GM12878 (cell line): ENCODE data around the gene GABBR1. TPM values are rescaled to one million over a fixed set of nuclear protein-coding genes. Genes with fewer than 3 reads are reported as not detected.

ENCODE experiments used
- ATAC-seq: fragments of 200-7000 bp; cut with Tn5 transposase; 3 replicates; pipeline ENCODE4 v1.9.1; 2020; ENCODE audit warnings: mild to moderate bottlenecking, moderate library complexity
- BruUV-seq: library from RNA; stranded (reverse); fragments of 400-500 nt; replicated peaks from 2 replicates; lab custom pipeline; 2021; lab: Mats Ljungman, UMichigan
- CTCF ChIA-PET: fragments of 300-600 bp; sonication (Branson Sonifier 250); formaldehyde crosslinking; extraction: SDS; loops from one replicate; lab custom pipeline; 2021; ENCODE audit warnings: inconsistent platforms; lab: Yijun Ruan, JAX
- POLR2A ChIA-PET: fragments of 350-600 bp; formaldehyde crosslinking; extraction: SDS; loops from one replicate; lab custom pipeline; 2021; ENCODE audit warnings: inconsistent platforms; lab: Charles Lee
- RAD21 ChIA-PET: fragments of 300-600 bp; sonication (Branson Sonifier 250); formaldehyde crosslinking; loops from one replicate; lab custom pipeline; 2023; ENCODE audit warnings: antibody characterized with exemption; ENCODE audit not compliant: unreplicated experiment; lab: Charles Lee
- SMC1A ChIA-PET: fragments of 300-600 bp; sonication (Branson Sonifier 250); formaldehyde crosslinking; loops from one replicate; lab custom pipeline; 2023; ENCODE audit not compliant: unreplicated experiment, uncharacterized antibody; lab: Charles Lee
- DNase-seq: peaks from one replicate; pipeline ENCODE4 v3.0.0-alpha.2; 2011; ENCODE audit warnings: low read depth, low spot score
- FAIRE-seq: peaks from 3 replicates; lab custom pipeline; 2011; peaks lifted over from hg19 to GRCh38; lab: Jason Lieb, UNC
- H2AFZ ChIP-seq: 2 replicates; pipeline ENCODE4 v1.6.0; 2011; ENCODE audit warnings: low read depth, low read length, control low read depth; ENCODE audit not compliant: control insufficient read depth
- H3K27ac ChIP-seq: 2 replicates; pipeline ENCODE4 v1.5.1; 2011; ENCODE audit warnings: control low read depth; ENCODE audit not compliant: control insufficient read depth, insufficient read depth
- H3K27me3 ChIP-seq, 2 experiments: replicated peaks in 1 of 2; 2 replicates each; pipeline versions ENCODE4 v1.6.0 to v1.6.1; 2011; ENCODE audit warnings: low read length in 1 of 2; ENCODE audit not compliant: control insufficient read depth in 2 of 2, insufficient read depth in 2 of 2
- H3K36me3 ChIP-seq, 2 experiments: 2 replicates each; pipeline ENCODE4 v1.5.1; 2011; ENCODE audit warnings: low read length in 1 of 2; ENCODE audit not compliant: control insufficient read depth in 2 of 2, insufficient read depth in 2 of 2
- H3K4me1 ChIP-seq: 2 replicates; pipeline ENCODE4 v1.6.1; 2011; ENCODE audit warnings: mild to moderate bottlenecking, low read length, moderate library complexity, mixed read lengths; ENCODE audit not compliant: control insufficient read depth, insufficient read depth
- H3K4me2 ChIP-seq: 2 replicates; pipeline ENCODE4 v1.6.0; 2011; ENCODE audit warnings: control low read depth; ENCODE audit not compliant: control insufficient read depth, insufficient read depth
- H3K4me3 ChIP-seq: fragments of 200-600 bp; sonication (generic); 2 replicates; pipeline ENCODE4 v1.5.1; 2016
- H3K79me2 ChIP-seq: 2 replicates; pipeline ENCODE4 v1.6.0; 2011; ENCODE audit warnings: low read length; ENCODE audit not compliant: control insufficient read depth, insufficient read depth
- H3K9ac ChIP-seq: 2 replicates; pipeline ENCODE4 v1.8.0; 2011; ENCODE audit warnings: low read length, control low read depth, mixed read lengths; ENCODE audit not compliant: control insufficient read depth, insufficient read depth
- H3K9me3 ChIP-seq: replicated peaks from 3 replicates; pipeline ENCODE4 v1.5.1; 2011; ENCODE audit warnings: mild to moderate bottlenecking, low read length; ENCODE audit not compliant: control insufficient read depth, insufficient read depth
- H4K20me1 ChIP-seq: 2 replicates; pipeline ENCODE4 v1.6.0; 2011; ENCODE audit not compliant: control insufficient read depth, insufficient read depth
- EED ChIP-seq: sonication (generic); IDR thresholded peaks from 2 replicates; pipeline ENCODE4 v1.6.1; 2016; ENCODE audit warnings: antibody characterized with exemption, low read depth
- RAD51 ChIP-seq: fragments of 450-650 bp; IDR thresholded peaks from 2 replicates; pipeline ENCODE4 v1.6.1; 2016; ENCODE audit warnings: moderate library complexity, mild to moderate bottlenecking, inconsistent platforms
- RBBP5 ChIP-seq: fragments of 200-600 bp; sonication (generic); conservative IDR thresholded peaks from 2 replicates; pipeline ENCODE4 v1.6.1; 2016
- STAT1 ChIP-seq: fragments of 450-650 bp; conservative IDR thresholded peaks from 2 replicates; pipeline ENCODE4 v1.6.1; 2014; ENCODE audit warnings: antibody characterized with exemption, mild to moderate bottlenecking
- WGBS: methylation state at CpG from one replicate; pipeline ENCODE4 v1.1.6; 2016; ENCODE audit warnings: low lambda C conversion rate; ENCODE audit not compliant: insufficient replicate concordance, insufficient coverage; ENCODE audit errors: missing lambda C conversion rate; 5-methylcytosine and 5-hydroxymethylcytosine counted together
- in situ Hi-C: fragments of 300-500 bp; cut with MboI; formaldehyde crosslinking; loops from 9 replicates; pipeline ENCODE4 v1.14.3; 2018; ENCODE audit warnings: mixed read lengths
- intact Hi-C: fragments of 100-400 bp; cut with micrococcal nuclease; formaldehyde crosslinking; loops from one replicate; pipeline ENCODE4 v1.14.2; 2022; ENCODE audit not compliant: unreplicated experiment
- polyA plus RNA-seq, 11 experiments: library from polyadenylated mRNA; depleted of rRNA in 4 of 11; unstranded in 6 of 11; stranded (reverse) in 5 of 11; fragments of >200 nt; fragmentation: Nextera tagmentation in 4 of 11; fragmentation: Illumina TruSeq in 1 of 11; extraction: Ambion mirVana in 4 of 11; extraction: Trizol in 1 of 11; gene quantifications; 1 replicate in 1 of 11; 2 replicates in 10 of 11; pipeline versions ENCODE4 v1.2.1 to v1.2.3, GENCODE V29; 2011 to 2016; ENCODE audit warnings: inconsistent platforms in 2 of 11, missing spikeins in 2 of 11, low read depth in 1 of 11
- total RNA-seq, 4 experiments: library from RNA; depleted of rRNA in 3 of 4; stranded (reverse); fragments of >200 nt in 3 of 4; fragmentation: Illumina TruSeq in 1 of 4; extraction: Trizol in 1 of 4; gene quantifications; 2 replicates each; pipeline versions ENCODE4 v1.2.1 to v1.2.3, GENCODE V29; 2013 to 2021

The GABBR1 gene
- total and polyA plus RNA-seq, 10 of the 15 experiments (the other 5 are each of a cell fraction or from before 2014, with no cell fraction given): 0.11 to 5.2 (median 1.0) TPM

DNA sequence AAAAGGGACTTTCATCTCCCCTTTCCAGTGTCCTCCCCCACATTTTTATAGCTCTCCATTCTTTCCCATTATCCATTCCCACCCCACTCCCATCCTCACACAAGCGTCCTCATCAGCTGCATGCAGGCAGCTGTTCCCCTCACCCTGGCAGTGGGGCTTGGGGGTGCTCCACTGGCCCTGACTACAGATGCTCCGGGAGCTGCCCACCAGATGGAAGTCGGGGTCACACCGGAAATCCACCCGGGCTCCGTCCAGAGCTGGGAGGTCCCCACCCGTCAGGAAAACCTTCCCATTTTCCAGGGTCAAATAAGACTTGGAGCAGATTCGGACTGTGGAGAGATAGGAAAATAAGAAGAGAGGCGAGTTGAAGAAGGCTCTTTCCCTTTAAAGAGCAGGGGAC, 2.7 kb downstream of the GABBR1 start:
- POLR2A ChIA-PET: no interaction called here
- H3K9me3 ChIP-seq: no peaks in the 10 kb centered on the region
- SMC1A ChIA-PET: no interaction called here
- H3K79me2 ChIP-seq: no peaks in the 10 kb centered on the region
- in situ Hi-C loops: no loop called here
- H3K9ac ChIP-seq: no peak overlapping the region
- DNase-seq: no peak
- peaks cover 16% of the 10 kb centered on the region for H3K4me1 ChIP-seq
- H2AFZ ChIP-seq: no peak overlapping the region
- H3K36me3 ChIP-seq: no peaks in the 10 kb centered on the region
- TF ChIP-seq STAT1: no peak
- no peak for TF ChIP-seq RAD51
- TF ChIP-seq, all 136 proteins: peak for 0
- H3K4me3 ChIP-seq: no peak overlapping the region
- no peak overlapping the region for H3K27ac ChIP-seq
- RAD21 ChIA-PET: no interaction called here
- WGBS: 78% methylated on average over 9 of the region's 9 CpGs
- no peaks in the 10 kb centered on the region for H4K20me1 ChIP-seq
- intact Hi-C loops: no loop called here
- CTCF ChIA-PET: interaction anchor here (1.3 to 1.8 kb wide), 2 partner anchors 20 to 23 kb away, joined by 3 to 11 read pairs; no protein-coding TSS in a partner anchor
- BruUV-seq: no TSS peak
- ATAC-seq (no peak), FAIRE-seq (no peak)
- no peak overlapping the region for H3K4me2 ChIP-seq
- H3K27me3 ChIP-seq: no peaks in the 10 kb centered on the region

DNA sequence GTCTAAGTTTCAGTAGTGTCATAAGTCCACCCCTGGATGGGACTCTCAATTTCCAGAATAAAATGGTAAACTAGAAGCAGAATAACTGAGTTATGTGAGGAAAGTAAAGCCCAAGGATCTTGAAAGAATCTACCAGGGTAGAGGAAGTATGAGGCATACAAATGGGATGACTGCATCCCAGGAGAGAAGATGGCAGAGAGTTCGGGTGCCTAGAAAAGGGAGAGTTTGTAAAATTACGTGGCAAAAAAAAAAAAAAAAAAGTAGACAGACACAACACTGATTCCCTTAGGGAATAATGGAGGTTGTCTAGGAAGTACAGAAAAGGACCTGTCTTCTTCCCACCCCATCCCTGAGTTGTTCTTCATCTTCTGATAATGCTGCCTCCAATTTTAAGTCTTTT, 3.4 kb downstream of the GABBR1 start:
- DNase-seq: no peak
- RAD21 ChIA-PET: no interaction called here
- CTCF ChIA-PET: interaction anchor here (1.3 to 2.2 kb wide), 4 partner anchors 20 to 253 kb away, joined by 3 to 11 read pairs (median 5); no protein-coding TSS in a partner anchor
- H3K4me2 ChIP-seq: no peak overlapping the region
- H3K27me3 ChIP-seq: no peaks in the 10 kb centered on the region
- POLR2A ChIA-PET: no interaction called here
- no peak for ATAC-seq
- H3K79me2 ChIP-seq: no peaks in the 10 kb centered on the region
- intact Hi-C loops (no loop called here), in situ Hi-C loops (no loop called here)
- BruUV-seq: no TSS peak
- H3K4me3 ChIP-seq: no peak overlapping the region
- no peak overlapping the region for H2AFZ ChIP-seq
- H4K20me1 ChIP-seq: no peaks in the 10 kb centered on the region
- no peak for TF ChIP-seq RBBP5
- TF ChIP-seq EED: no peak
- no peaks in the 10 kb centered on the region for H3K36me3 ChIP-seq
- H3K27ac ChIP-seq: no peak overlapping the region
- H3K9me3 ChIP-seq: no peaks in the 10 kb centered on the region
- no peak for FAIRE-seq
- WGBS: 57% methylated on average over 1 of the region's 2 CpGs
- SMC1A ChIA-PET: interaction anchor here (0.8 kb wide), 1 partner anchor 20 kb away, joined by 3 read pairs; no protein-coding TSS in a partner anchor
- peaks cover 16% of the 10 kb centered on the region for H3K4me1 ChIP-seq
- no peak overlapping the region for H3K9ac ChIP-seq
